HCT116 (cell line): Measurements from ENCODE around the gene ABR. TPM values are rescaled to one million over a fixed set of nuclear protein-coding genes. Genes with fewer than 3 reads are reported as not detected.

ENCODE experiments used
- ATAC-seq: fragments of 200-7000 bp; cut with Tn5 transposase; 2 replicates; pipeline ENCODE4 v1.9.1; 2020; ENCODE audit warnings: mild to moderate bottlenecking, moderate library complexity
- BruUV-seq: library from RNA; stranded (reverse); fragments of 400-500 nt; replicated peaks from 2 replicates; lab custom pipeline; 2021; lab: Mats Ljungman, UMichigan
- CTCF ChIA-PET: fragments of 300-600 bp; sonication (Branson Sonifier 250); formaldehyde crosslinking; loops from one replicate; lab custom pipeline; 2021; ENCODE audit warnings: antibody characterized with exemption; lab: Charles Lee
- POLR2A ChIA-PET: fragments of 300-600, 350-600 bp; sonication (Branson Sonifier 250); formaldehyde crosslinking; loops from one replicate; lab custom pipeline; 2021; ENCODE audit warnings: antibody characterized with exemption; lab: Charles Lee
- RAD21 ChIA-PET, 2 experiments: fragments of 300-600 bp; sonication (Branson Sonifier 250); formaldehyde crosslinking; loops; one replicate each; lab custom pipeline; 2023; ENCODE audit warnings: low total read pairs in 2 of 2; ENCODE audit not compliant: uncharacterized antibody in 2 of 2, unreplicated experiment in 2 of 2, low non-redundant PET in 1 of 2; lab: Charles Lee
- DNase-seq: peaks from one replicate; pipeline ENCODE4 v3.0.0-alpha.2; 2010; ENCODE audit warnings: low read depth, low spot score
- H2AFZ ChIP-seq: fragments of 200-600 bp; shearing (Covaris generic), sonication (generic); 2 replicates; pipeline ENCODE4 v1.6.1; 2017; ENCODE audit warnings: low read depth, mixed run types, mixed read lengths, antibody characterized with exemption, low read length; ENCODE audit not compliant: poor library complexity, severe bottlenecking
- H3K27ac ChIP-seq: 2 replicates; pipeline ENCODE4 v1.5.1; 2012; ENCODE audit warnings: low read depth, low read length
- H3K27me3 ChIP-seq: fragments of 200-600 bp; sonication (generic); 2 replicates; pipeline ENCODE4 v1.6.1; 2016; ENCODE audit warnings: mixed run types, low read length, mixed read lengths; ENCODE audit not compliant: insufficient read depth
- H3K36me3 ChIP-seq, 2 experiments: fragments of 200-500 bp in 1 of 2; fragments of 200-600 bp in 1 of 2; sonication (Bioruptor generic) in 1 of 2; sonication (generic) in 1 of 2; 2 replicates each; pipeline versions ENCODE4 v1.5.1 to v1.6.1; 2014 to 2016; ENCODE audit warnings: low read length in 2 of 2, inconsistent platforms in 1 of 2, mixed read lengths in 1 of 2, mixed run types in 1 of 2; ENCODE audit not compliant: insufficient read depth in 2 of 2, control insufficient read depth in 1 of 2
- H3K4me1 ChIP-seq, 2 experiments: fragments of 200-600 bp in 1 of 2; sonication (generic) in 1 of 2; 2 replicates each; pipeline versions ENCODE4 v1.5.1 to v1.6.1; 2012 to 2017; ENCODE audit warnings: low read length in 2 of 2, inconsistent platforms in 1 of 2, mild to moderate bottlenecking in 1 of 2, mixed read lengths in 1 of 2, mixed run types in 1 of 2, moderate library complexity in 1 of 2; ENCODE audit not compliant: insufficient read depth in 2 of 2, control insufficient read depth in 1 of 2
- H3K4me2 ChIP-seq: fragments of 200-600 bp; sonication (generic); 2 replicates; pipeline ENCODE4 v1.6.1; 2017; ENCODE audit warnings: mixed run types, low read length, mixed read lengths
- H3K4me3 ChIP-seq, 2 experiments: fragments of 200-600 bp in 1 of 2; sonication (generic) in 1 of 2; replicated peaks in 1 of 2; 2 replicates each; pipeline ENCODE4 v1.5.1; 2011 to 2016; ENCODE audit warnings: low read length in 2 of 2, control low read depth in 1 of 2, low read depth in 1 of 2, mild to moderate bottlenecking in 1 of 2, mixed read lengths in 1 of 2, mixed run types in 1 of 2
- H3K79me2 ChIP-seq: fragments of 200-600 bp; sonication (generic); 2 replicates; pipeline ENCODE4 v1.6.1; 2017; ENCODE audit warnings: mild to moderate bottlenecking, mixed run types, low read length, moderate library complexity, mixed read lengths; ENCODE audit not compliant: insufficient read depth
- H3K9ac ChIP-seq: fragments of 200-600 bp; sonication (generic); 2 replicates; pipeline ENCODE4 v1.6.1; 2016; ENCODE audit warnings: low read length, mixed read lengths
- H3K9me2 ChIP-seq: fragments of 200-600 bp; sonication (generic), shearing (Covaris generic); 2 replicates; pipeline ENCODE4 v1.6.1; 2017; ENCODE audit warnings: mixed run types, mild to moderate bottlenecking, moderate library complexity; ENCODE audit not compliant: insufficient read depth
- H3K9me3 ChIP-seq, 2 experiments: fragments of 200-500 bp in 1 of 2; fragments of 200-600 bp in 1 of 2; sonication (Bioruptor generic) in 1 of 2; sonication (generic) in 1 of 2; 2 replicates each; pipeline ENCODE4 v1.6.1; 2014 to 2017; ENCODE audit warnings: low read length in 2 of 2, mixed read lengths in 2 of 2, inconsistent platforms in 1 of 2, low read depth in 1 of 2, mild to moderate bottlenecking in 1 of 2, mixed run types in 1 of 2, moderate library complexity in 1 of 2; ENCODE audit not compliant: control insufficient read depth in 1 of 2, insufficient read depth in 1 of 2
- H4K20me1 ChIP-seq: fragments of 200-600 bp; sonication (generic), shearing (Covaris generic); 2 replicates; pipeline ENCODE4 v1.6.1; 2017; ENCODE audit warnings: mixed run types, mild to moderate bottlenecking, moderate library complexity; ENCODE audit not compliant: insufficient read depth
- ATF3 ChIP-seq: IDR thresholded peaks from 2 replicates; pipeline ENCODE4 v1.6.1; 2012
- CEBPB ChIP-seq: IDR thresholded peaks from 2 replicates; pipeline ENCODE4 v1.6.1; 2012; ENCODE audit warnings: low read depth
- EZH2 ChIP-seq: fragments of 200-600 bp; sonication (generic); IDR thresholded peaks from 2 replicates; pipeline ENCODE4 v1.6.1; 2017; ENCODE audit warnings: antibody characterized with exemption, mixed run types
- POLR2A ChIP-seq: IDR thresholded peaks from 2 replicates; pipeline ENCODE4 v1.7.0; 2011; ENCODE audit warnings: borderline replicate concordance; ENCODE audit not compliant: insufficient read depth, insufficient read length; ENCODE audit errors: extremely low read depth
- POLR2AphosphoS5 ChIP-seq: IDR thresholded peaks from 2 replicates; pipeline ENCODE4 v1.6.1; 2011; ENCODE audit warnings: mild to moderate bottlenecking, low read depth, low read length, moderate library complexity
- REST ChIP-seq: IDR thresholded peaks from 2 replicates; pipeline ENCODE4 v1.6.1; 2012; ENCODE audit warnings: low read depth
- SP1 ChIP-seq: IDR thresholded peaks from 2 replicates; pipeline ENCODE4 v1.6.1; 2012; ENCODE audit warnings: low read depth
- TCF7L2 ChIP-seq: IDR thresholded peaks from 2 replicates; pipeline ENCODE4 v1.7.0; 2011; ENCODE audit warnings: borderline replicate concordance, inconsistent platforms; ENCODE audit not compliant: insufficient read depth, insufficient read length; ENCODE audit errors: extremely low read depth
- ZNF274 ChIP-seq: fragments of 200-500 bp; sonication (Bioruptor generic); IDR thresholded peaks from 2 replicates; pipeline ENCODE4 v1.6.1; 2014; ENCODE audit warnings: mild to moderate bottlenecking, low read depth, low read length, inconsistent platforms
- intact Hi-C: fragments of 100-400 bp; cut with micrococcal nuclease; formaldehyde crosslinking; loops from 2 replicates; pipeline ENCODE4 v1.10.0; 2022
- total RNA-seq: library from RNA; stranded (reverse); gene quantifications from one replicate; pipeline ENCODE4 v1.2.1, GENCODE V29; 2021; ENCODE audit not compliant: unreplicated experiment

Gene ABR
- total RNA-seq, 1 experiment from 2014 or later = 58.5 TPM

- ChIA-PET POLR2A (no interaction called here), CTCF (no interaction called here)
- intact Hi-C loops = no loop called here
Observed at GRCh38 chr17:1112875-1113274, 66.9 kb downstream of the ABR start.

More at GRCh38 chr17:1112875-1113274, 66.9 kb downstream of the ABR start:
- DNase-seq (no peak), ATAC-seq (no peak)
- no peaks in the 10 kb centered on the region for H3K27me3 ChIP-seq
- no peaks in the 10 kb centered on the region; the same call in 1 of the 2 replicates for H3K79me2 ChIP-seq
- H3K4me2 ChIP-seq = no peak overlapping the region
- H3K36me3 ChIP-seq = no peaks in the 10 kb centered on the region
- peaks cover 60 to 77% of the 10 kb centered on the region in 2 experiments for H3K4me1 ChIP-seq
- H3K9me2 ChIP-seq = no peaks in the 10 kb centered on the region
- BruUV-seq = no TSS peak
- H3K9ac ChIP-seq = no peak overlapping the region
- RAD21 ChIA-PET = no interaction called here
- H2AFZ ChIP-seq = no peak overlapping the region
- no peak overlapping the region for H3K27ac ChIP-seq
- TF ChIP-seq CEBPB = no peak
- TF ChIP-seq TCF7L2 = no peak
- TF ChIP-seq REST = no peak
- no peak for TF ChIP-seq EZH2
- no peak for TF ChIP-seq SP1
- no peak for TF ChIP-seq ZNF274
- TF ChIP-seq POLR2A = no peak
- no peak for TF ChIP-seq ATF3
- no peak for TF ChIP-seq POLR2AphosphoS5
- H3K9me3 ChIP-seq = no peaks in the 10 kb centered on the region
- no peaks in the 10 kb centered on the region for H4K20me1 ChIP-seq
- H3K4me3 ChIP-seq = no peak overlapping the region
